Keratinocyte (primary cell): ENCODE data around the gene CASP3. TPM values are rescaled to one million over a fixed set of nuclear protein-coding genes. Genes with fewer than 3 reads are reported as not detected.

Experiments
- DNase-seq: peaks from one replicate; pipeline ENCODE4 v3.0.0-alpha.2; 2011; ENCODE audit warnings: low read depth, missing footprints, low spot score
- FAIRE-seq: peaks from 2 replicates; lab custom pipeline; 2011; peaks lifted over from hg19 to GRCh38; lab: Jason Lieb, UNC
- H2AFZ ChIP-seq: 2 replicates; pipeline ENCODE4 v1.6.0; 2012; ENCODE audit warnings: low read length, control low read depth, inconsistent platforms; ENCODE audit not compliant: control insufficient read depth
- H3K27ac ChIP-seq: 2 replicates; pipeline ENCODE4 v1.5.1; 2011; ENCODE audit warnings: low read length; ENCODE audit not compliant: control insufficient read depth, insufficient read depth
- H3K27me3 ChIP-seq: 3 replicates; pipeline ENCODE4 v1.6.0; 2011; ENCODE audit warnings: low read length; ENCODE audit not compliant: control insufficient read depth, insufficient read depth; ENCODE audit errors: extremely low read depth
- H3K36me3 ChIP-seq, 2 experiments: 2 replicates in 1 of 2; 3 replicates in 1 of 2; pipeline ENCODE4 v1.5.1; 2011; ENCODE audit warnings: low read length in 2 of 2, mild to moderate bottlenecking in 1 of 2; ENCODE audit not compliant: control insufficient read depth in 2 of 2, insufficient read depth in 2 of 2; ENCODE audit errors: extremely low read depth in 1 of 2
- H3K4me1 ChIP-seq: 3 replicates; pipeline ENCODE4 v1.5.1; 2011; ENCODE audit warnings: low read length; ENCODE audit not compliant: control insufficient read depth, insufficient read depth; ENCODE audit errors: extremely low read depth
- H3K4me2 ChIP-seq: 3 replicates; pipeline ENCODE4 v1.6.0; 2011; ENCODE audit warnings: low read depth, low read length; ENCODE audit not compliant: control insufficient read depth, insufficient read depth; ENCODE audit errors: extremely low read depth
- H3K4me3 ChIP-seq, 3 experiments: fragments of 200-600 bp in 1 of 3; sonication (generic) in 1 of 3; 2 replicates in 2 of 3; 3 replicates in 1 of 3; pipeline ENCODE4 v1.5.1; 2011 to 2016; ENCODE audit warnings: low read length in 3 of 3, mild to moderate bottlenecking in 3 of 3, control low read depth in 2 of 3, inconsistent platforms in 1 of 3, low read depth in 1 of 3, mixed read lengths in 1 of 3, mixed run types in 1 of 3, moderate library complexity in 1 of 3; ENCODE audit not compliant: control insufficient read depth in 2 of 3, insufficient read depth in 2 of 3; ENCODE audit errors: extremely low read depth in 1 of 3
- H3K79me2 ChIP-seq: 2 replicates; pipeline ENCODE4 v1.6.0; 2012; ENCODE audit warnings: low read length; ENCODE audit not compliant: control insufficient read depth, insufficient read depth
- H3K9ac ChIP-seq: 3 replicates; pipeline ENCODE4 v1.6.0; 2011; ENCODE audit warnings: low read length; ENCODE audit not compliant: control insufficient read depth, insufficient read depth; ENCODE audit errors: extremely low read depth
- H3K9me1 ChIP-seq: 3 replicates; pipeline ENCODE4 v1.6.0; 2011; ENCODE audit warnings: low read length; ENCODE audit not compliant: control insufficient read depth, insufficient read depth; ENCODE audit errors: extremely low read depth
- H3K9me3 ChIP-seq: 2 replicates; pipeline ENCODE4 v1.5.1; 2012; ENCODE audit warnings: low read depth, low read length; ENCODE audit not compliant: control insufficient read depth
- H4K20me1 ChIP-seq: 3 replicates; pipeline ENCODE4 v1.6.0; 2011; ENCODE audit warnings: low read length; ENCODE audit not compliant: control insufficient read depth, insufficient read depth; ENCODE audit errors: extremely low read depth
- CTCF ChIP-seq, 3 experiments: IDR thresholded peaks in 1 of 3; conservative IDR thresholded peaks in 1 of 3; optimal IDR thresholded peaks in 1 of 3; 2 replicates in 2 of 3; 3 replicates in 1 of 3; pipeline versions ENCODE3 to v1.5.1; 2011; ENCODE audit warnings: low read length in 3 of 3, mild to moderate bottlenecking in 3 of 3, moderate library complexity in 2 of 3, control low read depth in 1 of 3, inconsistent platforms in 1 of 3; ENCODE audit not compliant: insufficient read depth in 2 of 3; ENCODE audit errors: extremely low read depth in 1 of 3
- EZH2 ChIP-seq: IDR thresholded peaks from one replicate; pipeline ENCODE4 v1.6.1; 2012; ENCODE audit warnings: inconsistent platforms, mild to moderate bottlenecking, low read length, moderate library complexity
- dilution Hi-C: fragments of 300-500 bp; cut with MboI; formaldehyde crosslinking; loops from one replicate; pipeline ENCODE4 v1.7.0; 2020; ENCODE audit warnings: low sequenced_read_pairs; ENCODE audit not compliant: extremely low pct_ligation_motif_present
- polyA plus RNA-seq, 5 experiments: library from polyadenylated mRNA; depleted of rRNA in 3 of 5; stranded (reverse) in 3 of 5; stranded (forward) in 1 of 5; unstranded in 1 of 5; fragments of >200 nt; gene quantifications; 1 replicate in 1 of 5; 2 replicates in 3 of 5; 3 replicates in 1 of 5; pipeline versions ENCODE4 v1.2.1 to v1.2.3, GENCODE V29; 2011 to 2012; ENCODE audit warnings: missing spikeins in 2 of 5, low read depth in 1 of 5, low replicate concordance in 1 of 5

CASP3 gene
- polyA plus RNA-seq, 1 donor (not counting 4 experiments of a cell fraction or from before 2014, with no cell fraction given): 51.1 TPM

DNA sequence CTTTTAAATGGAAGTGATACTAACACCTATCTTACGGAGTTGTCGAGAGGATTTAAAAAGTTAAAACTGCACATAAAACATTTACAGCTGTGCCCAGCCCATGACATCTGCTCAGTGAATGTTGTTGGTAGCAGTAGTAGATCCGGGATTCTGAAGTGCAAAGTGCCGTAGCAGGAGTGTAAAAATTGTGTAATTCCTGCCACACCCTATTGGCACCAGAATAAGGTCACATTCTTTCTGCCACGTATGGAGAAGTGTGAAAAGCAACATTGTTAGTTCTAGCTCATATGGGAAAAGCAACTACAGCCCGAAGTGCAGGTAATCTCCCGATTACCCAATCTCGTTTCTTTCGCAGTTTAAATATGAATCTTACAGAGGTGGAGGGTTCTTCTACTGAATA lies 31.5 kb upstream of the CASP3 start:
- no peaks in the 10 kb centered on the region for H3K9me3 ChIP-seq
- peaks cover 18% of the 10 kb centered on the region for H3K4me1 ChIP-seq
- FAIRE-seq (peak; percentile 81), DNase-seq (no peak)
- H3K79me2 ChIP-seq: no peaks in the 10 kb centered on the region
- H2AFZ ChIP-seq: peak overlapping the region; percentile 83
- TF ChIP-seq CTCF (optimal IDR thresholded peaks at IDR 0.05 in 1 of 3, IDR thresholded peaks at IDR 0.05 in 1 of 3, conservative IDR thresholded peaks at IDR 0.05 in 1 of 3; ENCODE audit: extremely low read depth in 1 of 3, insufficient read depth in 2 of 3, low read length in 3 of 3) (no peak), EZH2 (no peak)
- peak overlapping the region in 2 of 3 experiments; percentile 5 to 15 for H3K4me3 ChIP-seq
- no peaks in the 10 kb centered on the region for H4K20me1 ChIP-seq
- no peaks in the 10 kb centered on the region for H3K27me3 ChIP-seq
- H3K27ac ChIP-seq: peak overlapping the region; percentile 15
- dilution Hi-C loops: no loop called here
- no peaks in the 10 kb centered on the region for H3K36me3 ChIP-seq
- H3K4me2 ChIP-seq: peak overlapping the region; percentile 72
- H3K9ac ChIP-seq: peak overlapping the region; percentile 5
- no peaks in the 10 kb centered on the region for H3K9me1 ChIP-seq

GRCh38 chr4:184675821-184676492 lies 26.7 kb upstream of the CASP3 start:
- Histone ChIP-seq H3K9ac (no peak overlapping the region), H3K4me2 (no peak overlapping the region), H3K9me1 (no peaks in the 10 kb centered on the region), H3K27ac (no peak overlapping the region), H3K79me2 (no peaks in the 10 kb centered on the region), H3K36me3 (peaks cover 7 to 11% of the 10 kb centered on the region in 2 experiments), H3K4me3 (no peak overlapping the region), H3K27me3 (no peaks in the 10 kb centered on the region), H3K9me3 (no peaks in the 10 kb centered on the region), H2AFZ (no peak overlapping the region), H3K4me1 (peaks cover 11% of the 10 kb centered on the region), H4K20me1 (no peaks in the 10 kb centered on the region)
- no peak for TF ChIP-seq CTCF (optimal IDR thresholded peaks at IDR 0.05 in 1 of 3, IDR thresholded peaks at IDR 0.05 in 1 of 3, conservative IDR thresholded peaks at IDR 0.05 in 1 of 3; ENCODE audit: extremely low read depth in 1 of 3, insufficient read depth in 2 of 3, low read length in 3 of 3)
- TF ChIP-seq EZH2: no peak
- dilution Hi-C loops: no loop called here
- DNase-seq (no peak), FAIRE-seq (no peak)
